Endodermal cell (in vitro differentiated cells): ENCODE results near the gene BHLHE23. TPM values are rescaled to one million over a fixed set of nuclear protein-coding genes. Genes with fewer than 3 reads are reported as not detected.

ENCODE experiments used
- DNase-seq: peaks from one replicate; pipeline ENCODE4 v3.0.0-alpha.2; 2017
- H3K27ac ChIP-seq: 2 replicates; pipeline ENCODE4 v1.5.1; 2013; ENCODE audit warnings: mild to moderate bottlenecking, low read depth, low read length, moderate library complexity
- H3K27me3 ChIP-seq: 2 replicates; pipeline ENCODE4 v1.6.1; 2013; ENCODE audit warnings: mild to moderate bottlenecking, low read length, moderate library complexity; ENCODE audit not compliant: insufficient read depth, control insufficient read depth, poor library complexity, severe bottlenecking
- H3K36me3 ChIP-seq: 2 replicates; pipeline ENCODE4 v1.7.0; 2013; ENCODE audit warnings: mild to moderate bottlenecking, low read length, moderate library complexity; ENCODE audit not compliant: control insufficient read depth, insufficient read depth
- H3K4me1 ChIP-seq: one replicate; pipeline ENCODE4 v1.7.0; 2013; ENCODE audit warnings: low read length; ENCODE audit not compliant: control insufficient read depth, insufficient read depth
- H3K4me3 ChIP-seq: 2 replicates; pipeline ENCODE4 v1.5.1; 2013; ENCODE audit warnings: mild to moderate bottlenecking, low read length, moderate library complexity
- H3K9ac ChIP-seq: 2 replicates; pipeline ENCODE4 v1.6.1; 2013; ENCODE audit warnings: mild to moderate bottlenecking, low read length, moderate library complexity; ENCODE audit not compliant: poor library complexity, severe bottlenecking; ENCODE audit errors: extremely low read depth
- H3K9me3 ChIP-seq: 2 replicates; pipeline ENCODE4 v1.6.1; 2013; ENCODE audit warnings: mild to moderate bottlenecking, low read length, moderate library complexity; ENCODE audit not compliant: control insufficient read depth
- H3K27ac Mint-ChIP-seq: 2 replicates; pipeline ENCODE4 v1.8.0; 2020; ENCODE audit warnings: mixed read lengths
- H3K27me3 Mint-ChIP-seq: 2 replicates; pipeline ENCODE4 v1.8.0; 2021; ENCODE audit warnings: mild to moderate bottlenecking, mixed read lengths; ENCODE audit not compliant: insufficient read depth
- H3K36me3 Mint-ChIP-seq: 2 replicates; pipeline ENCODE4 v1.8.0; 2020; ENCODE audit warnings: low read depth, mixed read lengths
- H3K4me1 Mint-ChIP-seq: 2 replicates; pipeline ENCODE4 v1.8.0; 2020; ENCODE audit warnings: mixed read lengths
- H3K4me3 Mint-ChIP-seq: 2 replicates; pipeline ENCODE4 v1.8.0; 2020; ENCODE audit warnings: mild to moderate bottlenecking, moderate library complexity, mixed read lengths
- H3K9me3 Mint-ChIP-seq: 2 replicates; pipeline ENCODE4 v1.8.0; 2020; ENCODE audit warnings: mild to moderate bottlenecking, mixed read lengths
- CTCF ChIP-seq: fragments of 200-600 bp; sonication (generic); conservative IDR thresholded peaks from 2 replicates; pipeline ENCODE4 v1.5.0; 2021; ENCODE audit warnings: antibody characterized with exemption, mild to moderate bottlenecking
- WGBS, 2 experiments: methylation state at CpG; one replicate each; pipeline versions ENCODE4 v1.1.5 to v1.1.7; 2013; ENCODE audit warnings: missing lambda C conversion rate in 2 of 2, mixed read lengths in 1 of 2; ENCODE audit not compliant: insufficient coverage in 1 of 2, insufficient read length in 1 of 2; 5-methylcytosine and 5-hydroxymethylcytosine counted together
- total RNA-seq, 2 donors: library from RNA; stranded (reverse); fragmentation: NEBNext Ultra II Directional in 1 of 2; extraction: Animal tissue kit (Norgen Biotek cat#: 25700) in 1 of 2; gene quantifications; 2 replicates in 1 of 2; 3 replicates in 1 of 2; pipeline ENCODE4 v1.2.1, GENCODE V29; 2021

The BHLHE23 gene
- total RNA-seq, 2 donors from 2014 or later = not detected

GRCh38 chr20:62999580-62999979 lies 7.2 kb downstream of the BHLHE23 start:
- no peak overlapping the region for H3K27ac Mint-ChIP-seq
- H3K4me3 Mint-ChIP-seq = no peak overlapping the region
- 89 to 94% methylated on average over 13 to 16 of the region's 16 CpGs for WGBS, 2 experiments
- TF ChIP-seq CTCF = no peak
- H3K27ac ChIP-seq = no peak overlapping the region
- H3K4me3 ChIP-seq = no peak overlapping the region
- peaks cover 6% of the 10 kb centered on the region for H3K4me1 Mint-ChIP-seq
- H3K4me1 ChIP-seq = no peaks in the 10 kb centered on the region
- H3K36me3 ChIP-seq = no peaks in the 10 kb centered on the region
- H3K27me3 ChIP-seq = peaks cover 75% of the 10 kb centered on the region
- no peaks in the 10 kb centered on the region for H3K9me3 Mint-ChIP-seq
- H3K36me3 Mint-ChIP-seq = no peaks in the 10 kb centered on the region
- H3K27me3 Mint-ChIP-seq = peaks cover 46% of the 10 kb centered on the region
- no peak overlapping the region for H3K9ac ChIP-seq
- no peaks in the 10 kb centered on the region for H3K9me3 ChIP-seq
- no peak for DNase-seq

GRCh38 chr20:62998449-62998848 lies 8.3 kb downstream of the BHLHE23 start:
- no peaks in the 10 kb centered on the region for H3K9me3 ChIP-seq
- H3K36me3 ChIP-seq = no peaks in the 10 kb centered on the region
- no peak for DNase-seq
- peaks cover 35% of the 10 kb centered on the region for H3K27me3 Mint-ChIP-seq
- no peaks in the 10 kb centered on the region for H3K9me3 Mint-ChIP-seq
- H3K4me3 Mint-ChIP-seq = no peak overlapping the region
- H3K9ac ChIP-seq = no peak overlapping the region
- H3K4me1 ChIP-seq = no peaks in the 10 kb centered on the region
- H3K4me3 ChIP-seq = no peak overlapping the region
- H3K36me3 Mint-ChIP-seq = no peaks in the 10 kb centered on the region
- H3K27ac Mint-ChIP-seq = no peak overlapping the region
- H3K27me3 ChIP-seq = peaks cover 63% of the 10 kb centered on the region
- 79 to 88% methylated on average over 4 to 5 of the region's 5 CpGs for WGBS, 2 experiments
- TF ChIP-seq CTCF = no peak
- peaks cover 1% of the 10 kb centered on the region for H3K4me1 Mint-ChIP-seq
- no peak overlapping the region for H3K27ac ChIP-seq

GRCh38 chr20:62997417-62998035 lies 9.2 kb downstream of the BHLHE23 start:
- Histone ChIP-seq H3K9ac (no peak overlapping the region), H3K4me3 (no peak overlapping the region), H3K4me1 (no peaks in the 10 kb centered on the region), H3K36me3 (no peaks in the 10 kb centered on the region), H3K9me3 (no peaks in the 10 kb centered on the region), H3K27ac (no peak overlapping the region), H3K27me3 (peaks cover 54% of the 10 kb centered on the region)
- Mint-ChIP-seq H3K27me3 (peaks cover 27% of the 10 kb centered on the region), H3K4me3 (no peak overlapping the region), H3K9me3 (no peaks in the 10 kb centered on the region), H3K4me1 (no peaks in the 10 kb centered on the region), H3K27ac (no peak overlapping the region), H3K36me3 (no peaks in the 10 kb centered on the region)
- DNase-seq = no peak
- TF ChIP-seq CTCF = no peak
- 56 to 67% methylated on average over 13 to 20 of the region's 20 CpGs for WGBS, 2 experiments
